GM19035 (cell line): ENCODE results near the gene MYO1E.

Experiments
- ATAC-seq: cut with Tn5 transposase; IDR thresholded peaks from one replicate; pipeline ENCODE4 v1.9.1; 2021; ENCODE audit not compliant: unreplicated experiment

MYO1E gene

GRCh38 chr15:59237119-59237855, 135.4 kb downstream of the MYO1E start:
- ATAC-seq: peak; percentile 69

GRCh38 chr15:59236394-59236793, 136.3 kb downstream of the MYO1E start:
- ATAC-seq: no peak

- no peak for ATAC-seq
Observed at GRCh38 chr15:59232476-59232875, 140.2 kb downstream of the MYO1E start.

GRCh38 chr15:59230531-59231055, 142.1 kb downstream of the MYO1E start:
- no peak for ATAC-seq

GRCh38 chr15:59229453-59229852, 143.2 kb downstream of the MYO1E start:
- ATAC-seq: no peak

- ATAC-seq: no peak
Observed at GRCh38 chr15:59229015-59229414, 143.7 kb downstream of the MYO1E start.

GRCh38 chr15:59227021-59227420, 145.7 kb downstream of the MYO1E start:
- ATAC-seq: no peak

GRCh38 chr15:59224474-59224873, 148.2 kb downstream of the MYO1E start:
- ATAC-seq: no peak

- no peak for ATAC-seq
Observed at GRCh38 chr15:59223736-59224135, 148.9 kb downstream of the MYO1E start.

- no peak for ATAC-seq
Observed at GRCh38 chr15:59222906-59223550, 149.6 kb downstream of the MYO1E start.

GRCh38 chr15:59221511-59222505, 150.9 kb downstream of the MYO1E start:
- no peak for ATAC-seq

GRCh38 chr15:59218710-59219109, 154.0 kb downstream of the MYO1E start:
- ATAC-seq: no peak

GRCh38 chr15:59217876-59218498, 154.7 kb downstream of the MYO1E start:
- no peak for ATAC-seq

GRCh38 chr15:59216911-59217310, 155.8 kb downstream of the MYO1E start:
- ATAC-seq: no peak

- no peak for ATAC-seq
Observed at GRCh38 chr15:59210186-59210585, 162.5 kb downstream of the MYO1E start.

- no peak for ATAC-seq
Observed at GRCh38 chr15:59208613-59209249, 163.9 kb downstream of the MYO1E start.

- no peak for ATAC-seq
Observed at GRCh38 chr15:59206623-59207183, 166.0 kb downstream of the MYO1E start, which contains the start of gene LDHAL6B. Gene LDHAL6B (plus strand): TSS chr15:59206843. CDS start chr15:59206941, 98 bp downstream.

- no peak for ATAC-seq
Observed at GRCh38 chr15:59205839-59206622, 166.6 kb downstream of the MYO1E start.

GRCh38 chr15:59203657-59204056, 169.0 kb downstream of the MYO1E start:
- ATAC-seq: no peak
